ENCODE data around the gene TUFM.
"Not testable (repeated sequence)": the region's sequence is repeated elsewhere in the genome, so short reads cannot be mapped to it uniquely, and the experiment has no call there.

Gene TUFM

DNA sequence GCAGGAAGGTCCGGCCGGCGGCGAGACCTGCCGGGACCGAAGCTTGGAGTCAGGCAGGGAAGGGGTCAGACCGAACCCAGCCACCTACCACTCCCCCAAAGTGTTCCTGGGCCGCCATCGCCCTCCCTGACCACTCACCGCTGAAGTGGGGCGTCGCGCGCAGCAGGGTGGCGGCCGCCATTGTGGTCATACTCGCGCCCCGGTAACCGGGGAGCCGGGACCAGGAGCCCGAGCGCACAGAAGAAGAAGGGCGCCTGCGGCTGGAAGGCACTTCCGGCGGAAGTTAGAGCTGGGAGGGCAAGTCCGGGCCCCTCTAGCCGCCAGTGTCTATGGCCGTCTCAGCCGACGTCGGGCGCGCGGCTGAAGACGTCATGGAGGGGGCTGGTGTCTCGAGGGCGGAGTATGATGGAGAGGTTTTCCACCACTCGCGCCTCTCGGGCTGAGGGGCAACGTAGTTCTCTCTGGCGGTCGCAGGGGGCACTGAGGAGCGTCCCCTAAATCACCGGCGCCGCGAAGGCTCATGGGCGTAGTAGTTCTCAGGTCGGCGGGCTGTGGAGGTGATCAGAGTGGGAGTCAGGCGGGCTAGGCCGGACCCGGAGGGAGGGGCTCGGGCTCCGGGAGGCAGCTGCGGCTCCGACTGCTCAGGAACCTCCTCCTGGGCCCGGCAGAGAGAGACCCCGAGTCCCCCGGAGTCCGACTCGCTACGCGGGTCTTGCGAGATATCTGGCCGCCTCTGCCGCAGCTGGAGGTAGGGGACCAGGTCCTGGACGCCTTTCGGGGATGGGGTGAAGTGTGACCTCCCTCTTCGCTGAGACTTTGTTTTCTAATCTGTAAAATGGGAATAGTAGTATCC is at the start of gene TUFM:
TSS of gene TUFM (minus strand) at position 269 of the 853 bp plus-strand sequence. CDS start at position 190, 79 bp downstream.
- DNase-seq (ENCODE audit: low read depth in 3 of 3, low spot score in 1 of 3): peak; percentile 94 to 95 (median 94)

DNA sequence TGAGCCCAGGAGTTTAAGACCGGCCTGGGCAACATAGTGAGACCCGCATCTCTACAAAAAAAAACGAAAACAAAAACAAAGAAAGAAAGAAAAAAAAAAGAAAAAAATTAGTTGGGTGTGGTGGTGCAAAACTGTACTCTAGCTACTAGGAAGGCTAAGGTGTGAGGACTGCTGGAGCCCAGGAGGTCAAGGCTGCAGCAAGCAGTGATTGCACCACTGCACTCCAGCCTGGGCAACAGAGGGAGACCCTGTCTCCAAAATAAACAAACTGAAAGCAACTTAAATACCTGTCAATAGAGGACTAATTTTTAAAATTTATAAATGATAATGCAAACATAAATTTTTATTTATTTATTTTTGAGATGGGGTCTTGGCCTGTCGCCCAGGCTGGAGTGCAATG is 49.5 kb upstream of the TUFM start:
- no peak for DNase-seq (ENCODE audit: low read depth in 3 of 3, low spot score in 1 of 3)

GRCh38 chr16:28893291-28893690 is 47.1 kb upstream of the TUFM start:
- no peak for DNase-seq (ENCODE audit: low read depth in 3 of 3, low spot score in 1 of 3)

GRCh38 chr16:28891964-28892890 is 46.1 kb upstream of the TUFM start:
- DNase-seq (ENCODE audit: low read depth in 3 of 3, low spot score in 1 of 3): no peak

- not testable (repeated sequence) for DNase-seq (ENCODE audit: low read depth in 3 of 3, low spot score in 1 of 3)
These were observed 44.2 kb upstream of the TUFM start for GRCh38 chr16:28890355-28890754.

- no peak for DNase-seq (ENCODE audit: low read depth in 3 of 3, low spot score in 1 of 3)
These were observed 40.8 kb upstream of the TUFM start for GRCh38 chr16:28886945-28887344.

DNA sequence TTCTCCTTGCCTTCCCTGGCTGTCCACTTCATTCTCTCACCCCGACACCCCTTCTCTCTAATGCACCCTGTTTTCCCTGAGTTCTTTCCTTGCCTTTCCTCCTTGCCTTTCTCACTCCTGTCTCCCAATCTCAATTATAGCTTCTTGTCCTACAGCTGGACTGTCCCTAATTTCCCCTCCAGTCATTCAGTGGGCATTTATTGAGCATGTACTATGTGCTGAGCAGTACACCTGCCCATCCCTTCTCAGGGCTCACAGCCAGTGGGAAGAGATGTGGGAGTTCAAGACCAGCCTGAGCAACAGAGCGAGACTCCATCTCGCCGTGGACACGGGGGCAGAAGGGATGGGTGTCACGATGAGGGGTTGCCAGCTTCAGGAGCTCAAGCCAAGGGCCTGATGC is 37.9 kb upstream of the TUFM start:
- DNase-seq (ENCODE audit: low read depth in 3 of 3, low spot score in 1 of 3): no peak

- DNase-seq (ENCODE audit: low read depth in 3 of 3, low spot score in 1 of 3): no peak
These were observed 37.3 kb upstream of the TUFM start for GRCh38 chr16:28883221-28883996.

DNA sequence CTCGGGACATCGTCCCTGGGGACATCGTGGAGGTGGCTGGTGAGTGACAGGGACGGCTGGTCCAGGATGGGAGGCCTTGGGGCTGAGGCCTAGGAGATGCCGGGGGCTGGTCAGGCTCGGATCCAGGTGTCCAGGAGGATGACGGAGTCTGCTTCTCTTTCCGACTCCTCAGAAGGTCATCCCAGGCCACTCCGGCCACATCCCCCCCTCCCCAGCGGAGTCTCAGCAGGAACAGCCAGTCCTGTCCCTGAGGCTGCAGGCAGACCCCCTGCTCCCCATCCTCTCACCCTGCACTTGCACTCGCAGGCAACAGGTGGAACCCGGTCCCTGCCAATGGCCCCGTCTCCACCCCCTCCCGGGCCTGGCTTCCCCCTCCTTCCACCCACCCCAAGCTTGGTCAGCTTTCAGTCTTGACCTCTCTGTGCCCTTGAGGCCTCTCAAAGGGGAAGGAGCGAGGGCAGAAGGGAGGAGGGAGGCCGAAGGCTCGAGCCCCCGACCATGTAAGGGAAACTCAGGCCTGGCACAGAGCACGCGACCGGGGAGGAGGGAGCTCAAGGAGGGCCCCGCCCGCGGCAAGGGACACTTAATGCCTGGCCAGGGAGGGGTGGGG is 36.5 kb upstream of the TUFM start:
- DNase-seq (ENCODE audit: low read depth in 3 of 3, low spot score in 1 of 3): no peak

DNA sequence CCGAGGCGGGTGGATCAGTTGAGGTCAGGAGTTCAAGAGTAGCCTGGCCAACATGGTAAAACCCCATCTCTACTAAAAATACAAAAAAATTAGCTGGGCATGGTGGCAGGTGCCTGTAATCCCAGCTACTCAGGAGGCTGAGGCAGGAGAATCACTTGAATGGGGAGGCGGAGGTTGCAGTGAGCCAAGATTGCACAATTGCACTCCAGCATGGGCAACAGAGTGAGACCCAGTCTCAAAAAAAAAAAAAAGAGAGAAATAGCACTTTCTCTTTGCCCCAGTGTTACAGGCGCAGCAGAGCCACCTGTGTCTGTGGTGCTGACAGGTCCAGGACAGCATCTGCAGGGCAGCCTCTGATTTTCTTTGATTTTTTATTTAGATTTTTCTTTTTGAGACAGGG is 35.4 kb upstream of the TUFM start:
- DNase-seq (ENCODE audit: low read depth in 3 of 3, low spot score in 1 of 3): not testable (repeated sequence)

DNA sequence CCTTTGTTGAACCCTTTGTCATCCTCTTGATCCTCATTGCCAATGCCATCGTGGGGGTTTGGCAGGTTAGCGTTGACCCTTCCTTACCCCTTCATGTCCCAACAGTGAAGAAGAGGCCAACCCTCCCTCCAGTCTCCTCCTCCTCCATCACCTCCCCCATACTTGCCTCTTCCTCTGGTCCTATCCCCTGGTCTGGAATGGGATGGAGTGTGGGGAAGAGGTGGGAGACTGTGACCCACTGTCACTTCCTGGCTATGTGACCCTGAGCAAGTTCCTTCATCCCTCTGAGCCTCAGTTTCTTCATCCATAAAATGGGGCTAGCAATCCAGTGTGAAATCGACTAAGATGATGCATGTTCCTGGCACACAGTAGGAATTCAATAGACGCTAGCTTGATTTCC is 34.8 kb upstream of the TUFM start:
- no peak for DNase-seq (ENCODE audit: low read depth in 3 of 3, low spot score in 1 of 3)

- no peak for DNase-seq (ENCODE audit: low read depth in 3 of 3, low spot score in 1 of 3)
These were observed 34.4 kb upstream of the TUFM start for GRCh38 chr16:28880589-28880915.

DNA sequence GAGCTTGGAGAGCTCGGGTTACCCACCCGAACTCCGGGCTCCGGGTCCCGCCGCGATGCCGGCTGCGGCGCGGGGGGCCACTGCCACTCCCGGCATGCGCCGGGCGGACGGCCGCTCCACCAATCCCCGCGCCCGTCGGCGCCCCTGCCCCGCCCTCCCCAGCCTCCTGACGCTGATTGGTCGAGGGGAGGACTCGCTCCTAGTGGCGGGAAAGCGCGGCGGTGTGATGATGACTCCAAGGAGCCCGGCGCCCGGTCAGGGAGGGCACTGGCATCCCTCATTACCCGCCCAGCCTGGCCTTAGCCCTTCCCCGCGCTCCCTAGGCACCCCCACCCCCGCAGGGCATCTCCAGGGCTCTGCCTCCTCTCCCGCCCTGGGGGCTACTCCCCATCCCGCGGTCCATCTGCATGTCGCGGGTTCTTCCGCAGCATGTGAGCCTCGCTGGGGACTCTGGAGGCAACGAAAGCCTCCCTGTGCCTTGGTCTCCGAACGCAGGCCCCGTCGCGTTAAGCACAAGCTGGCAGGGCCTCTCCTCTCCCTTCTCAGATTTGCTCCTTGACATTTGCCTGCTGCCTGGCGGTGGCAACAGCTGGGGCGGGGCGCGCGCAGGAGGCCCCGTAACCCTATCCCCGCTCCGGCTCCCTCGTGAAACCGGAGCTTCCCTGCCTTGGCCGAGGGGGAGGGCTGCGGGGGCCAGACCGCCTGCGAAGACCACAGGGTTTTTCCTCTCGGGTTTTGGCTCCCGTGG is 33.9 kb upstream of the TUFM start:
- peak; percentile 65 to 84 (median 78) for DNase-seq (ENCODE audit: low read depth in 3 of 3, low spot score in 1 of 3)

DNA sequence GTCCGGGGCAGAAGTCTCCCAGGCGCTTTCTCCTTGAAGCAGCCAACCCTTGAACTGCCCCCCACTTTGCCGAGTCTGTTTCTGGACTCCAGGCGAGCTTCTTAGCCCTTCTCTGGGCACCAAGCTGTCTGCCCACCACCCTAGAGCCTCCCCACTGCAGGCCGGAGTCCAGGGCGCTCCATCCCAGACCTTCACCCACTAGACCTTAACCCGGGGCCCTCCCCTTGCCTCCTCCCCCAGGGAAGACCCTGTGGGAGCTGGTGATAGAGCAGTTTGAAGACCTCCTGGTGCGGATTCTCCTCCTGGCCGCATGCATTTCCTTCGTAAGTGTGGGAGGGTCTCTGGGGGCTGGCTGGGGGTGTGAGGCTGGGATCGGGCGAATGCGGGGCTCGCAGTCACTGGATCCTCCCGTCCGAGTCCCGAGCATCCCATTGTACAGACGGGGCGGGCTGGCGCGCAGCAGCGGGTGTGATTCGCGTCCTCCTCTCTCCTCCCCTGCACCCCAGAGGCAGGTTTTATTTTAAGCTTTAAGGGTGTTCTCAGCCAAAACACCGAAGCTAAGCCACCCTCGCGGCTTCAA is 33.2 kb upstream of the TUFM start:
- no peak for DNase-seq (ENCODE audit: low read depth in 3 of 3, low spot score in 1 of 3)

DNA sequence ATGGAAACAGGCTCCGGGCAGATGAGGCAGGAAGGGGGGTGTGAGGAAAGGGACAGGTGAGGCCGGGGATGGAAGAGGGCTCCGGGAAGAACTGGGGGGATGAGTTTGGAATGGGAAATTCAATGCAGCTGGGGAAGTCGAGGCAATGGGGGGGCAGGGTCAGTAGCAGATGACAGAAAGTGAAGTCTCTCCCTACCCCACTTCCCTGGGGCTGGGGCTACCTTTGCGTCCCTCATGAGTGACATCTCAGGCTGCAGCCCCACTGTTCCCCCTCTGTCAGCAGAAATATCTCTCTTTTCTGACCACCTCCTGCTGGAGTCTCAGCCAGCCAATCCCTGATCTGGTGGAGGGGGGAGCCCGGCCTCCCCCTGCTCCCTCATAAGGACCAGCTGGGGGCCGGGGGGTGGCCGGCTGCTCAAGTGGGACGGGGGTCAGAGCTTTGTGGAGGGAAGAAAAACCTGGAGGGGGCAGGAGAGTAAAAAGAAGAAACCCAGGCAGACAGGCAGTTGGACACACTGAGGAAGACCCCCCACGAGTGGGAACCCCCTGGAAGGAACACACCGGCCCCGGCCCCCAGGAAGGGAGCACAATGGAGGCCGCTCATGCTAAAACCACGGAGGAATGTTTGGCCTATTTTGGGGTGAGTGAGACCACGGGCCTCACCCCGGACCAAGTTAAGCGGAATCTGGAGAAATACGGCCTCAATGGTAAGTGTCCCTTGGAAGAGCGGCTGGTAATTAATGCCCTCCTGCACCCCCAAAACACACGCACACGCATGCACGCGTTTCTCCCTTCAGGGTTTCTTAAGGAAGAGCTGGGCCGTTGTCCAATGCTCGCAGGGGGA is 32.2 kb upstream of the TUFM start, which contains the start of gene ATP2A1:
TSS of gene ATP2A1 (plus strand) at position 406 of the 844 bp plus-strand sequence. CDS start at position 590, 184 bp downstream.
- DNase-seq (ENCODE audit: low read depth in 3 of 3, low spot score in 1 of 3): no peak

GRCh38 chr16:28877655-28878000 is 31.5 kb upstream of the TUFM start:
- no peak for DNase-seq (ENCODE audit: low read depth in 3 of 3, low spot score in 1 of 3)

- DNase-seq (ENCODE audit: low read depth in 3 of 3, low spot score in 1 of 3): no peak
These were observed 31.0 kb upstream of the TUFM start for GRCh38 chr16:28876973-28877654.

- no peak for DNase-seq (ENCODE audit: low read depth in 3 of 3, low spot score in 1 of 3)
These were observed 30.0 kb upstream of the TUFM start for GRCh38 chr16:28876019-28876659.

All from stimulated activated CD4-positive, alpha-beta T cell treated with anti-CD3 and anti-CD28 coated beads, TNF-alpha, amount 100 ng/mL, for 1 hour (primary cell).